HG02642 (cell line): ENCODE results near the gene ISLR2.

Source experiments
- ATAC-seq: cut with Tn5 transposase; IDR thresholded peaks from one replicate; pipeline ENCODE4 v1.9.1; 2021; ENCODE audit warnings: mild to moderate bottlenecking; ENCODE audit not compliant: unreplicated experiment, poor library complexity

Gene ISLR2

DNA sequence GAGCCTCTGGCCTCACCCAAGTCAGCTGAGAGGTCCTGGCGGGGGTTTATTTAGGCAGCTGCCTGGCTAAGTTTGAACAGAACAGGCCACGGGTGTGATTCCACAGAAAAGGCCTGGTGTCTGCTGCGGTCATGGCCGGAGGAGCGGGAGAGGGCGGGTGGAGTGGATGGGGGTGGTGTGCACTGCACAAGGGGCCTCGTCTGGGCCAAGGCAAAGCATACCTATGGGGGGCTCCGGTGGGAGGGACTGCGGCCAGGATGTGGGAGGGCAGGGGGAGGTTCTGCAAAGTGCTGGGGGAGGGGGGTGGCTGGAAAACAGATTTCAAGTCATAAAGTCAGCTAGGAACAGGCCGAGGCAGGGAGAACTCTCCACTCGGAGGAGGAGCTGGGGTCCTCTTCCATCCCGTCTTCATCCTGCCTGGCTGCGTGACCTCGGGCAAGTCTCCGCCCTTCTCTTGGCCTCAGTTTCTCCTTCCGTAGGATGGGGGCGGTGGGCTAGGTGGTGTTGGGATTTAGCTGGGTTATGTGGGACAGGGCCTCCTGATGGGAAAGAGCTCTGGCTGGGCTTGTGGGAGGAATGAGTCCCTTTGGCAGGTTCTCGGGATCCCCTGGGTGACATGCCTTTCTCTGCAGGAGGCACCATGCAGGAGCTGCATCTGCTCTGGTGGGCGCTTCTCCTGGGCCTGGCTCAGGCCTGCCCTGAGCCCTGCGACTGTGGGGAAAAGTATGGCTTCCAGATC lies 44.0 kb downstream of the ISLR2 start:
- ATAC-seq: no peak

DNA sequence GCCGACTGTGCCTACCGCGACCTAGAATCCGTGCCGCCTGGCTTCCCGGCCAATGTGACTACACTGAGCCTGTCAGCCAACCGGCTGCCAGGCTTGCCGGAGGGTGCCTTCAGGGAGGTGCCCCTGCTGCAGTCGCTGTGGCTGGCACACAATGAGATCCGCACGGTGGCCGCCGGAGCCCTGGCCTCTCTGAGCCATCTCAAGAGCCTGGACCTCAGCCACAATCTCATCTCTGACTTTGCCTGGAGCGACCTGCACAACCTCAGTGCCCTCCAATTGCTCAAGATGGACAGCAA lies 44.5 kb downstream of the ISLR2 start:
- no peak for ATAC-seq

DNA sequence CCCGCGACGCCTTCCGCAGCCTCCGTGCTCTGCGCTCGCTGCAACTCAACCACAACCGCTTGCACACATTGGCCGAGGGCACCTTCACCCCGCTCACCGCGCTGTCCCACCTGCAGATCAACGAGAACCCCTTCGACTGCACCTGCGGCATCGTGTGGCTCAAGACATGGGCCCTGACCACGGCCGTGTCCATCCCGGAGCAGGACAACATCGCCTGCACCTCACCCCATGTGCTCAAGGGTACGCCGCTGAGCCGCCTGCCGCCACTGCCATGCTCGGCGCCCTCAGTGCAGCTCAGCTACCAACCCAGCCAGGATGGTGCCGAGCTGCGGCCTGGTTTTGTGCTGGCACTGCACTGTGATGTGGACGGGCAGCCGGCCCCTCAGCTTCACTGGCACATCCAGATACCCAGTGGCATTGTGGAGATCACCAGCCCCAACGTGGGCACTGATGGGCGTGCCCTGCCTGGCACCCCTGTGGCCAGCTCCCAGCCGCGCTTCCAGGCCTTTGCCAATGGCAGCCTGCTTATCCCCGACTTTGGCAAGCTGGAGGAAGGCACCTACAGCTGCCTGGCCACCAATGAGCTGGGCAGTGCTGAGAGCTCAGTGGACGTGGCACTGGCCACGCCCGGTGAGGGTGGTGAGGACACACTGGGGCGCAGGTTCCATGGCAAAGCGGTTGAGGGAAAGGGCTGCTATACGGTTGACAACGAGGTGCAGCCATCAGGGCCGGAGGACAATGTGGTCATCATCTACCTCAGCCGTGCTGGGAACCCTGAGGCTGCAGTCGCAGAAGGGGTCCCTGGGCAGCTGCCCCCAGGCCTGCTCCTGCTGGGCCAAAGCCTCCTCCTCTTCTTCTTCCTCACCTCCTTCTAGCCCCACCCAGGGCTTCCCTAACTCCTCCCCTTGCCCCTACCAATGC lies 45.1 kb downstream of the ISLR2 start:
- ATAC-seq: no peak

DNA sequence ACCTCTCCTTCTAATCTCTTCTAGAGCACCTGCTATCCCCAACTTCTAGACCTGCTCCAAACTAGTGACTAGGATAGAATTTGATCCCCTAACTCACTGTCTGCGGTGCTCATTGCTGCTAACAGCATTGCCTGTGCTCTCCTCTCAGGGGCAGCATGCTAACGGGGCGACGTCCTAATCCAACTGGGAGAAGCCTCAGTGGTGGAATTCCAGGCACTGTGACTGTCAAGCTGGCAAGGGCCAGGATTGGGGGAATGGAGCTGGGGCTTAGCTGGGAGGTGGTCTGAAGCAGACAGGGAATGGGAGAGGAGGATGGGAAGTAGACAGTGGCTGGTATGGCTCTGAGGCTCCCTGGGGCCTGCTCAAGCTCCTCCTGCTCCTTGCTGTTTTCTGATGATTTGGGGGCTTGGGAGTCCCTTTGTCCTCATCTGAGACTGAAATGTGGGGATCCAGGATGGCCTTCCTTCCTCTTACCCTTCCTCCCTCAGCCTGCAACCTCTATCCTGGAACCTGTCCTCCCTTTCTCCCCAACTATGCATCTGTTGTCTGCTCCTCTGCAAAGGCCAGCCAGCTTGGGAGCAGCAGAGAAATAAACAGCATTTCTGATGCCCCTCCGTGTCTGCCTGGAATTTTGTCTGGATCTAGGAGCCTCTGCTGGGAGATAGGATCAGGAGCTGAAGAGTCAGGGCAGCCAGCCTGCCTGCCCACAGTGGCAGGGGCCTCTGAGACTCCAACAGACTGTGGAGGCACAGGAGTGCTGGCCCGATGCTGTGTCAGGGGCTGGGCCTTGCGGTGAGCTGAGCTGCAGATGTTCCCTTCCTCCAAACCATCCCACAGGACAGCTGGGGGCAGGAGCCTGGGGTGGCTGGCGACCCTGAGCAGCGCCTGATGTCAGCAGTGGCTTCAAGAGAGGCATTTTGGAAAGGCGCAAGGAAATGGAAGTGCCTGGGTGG lies 46.2 kb downstream of the ISLR2 start:
- ATAC-seq: no peak

DNA sequence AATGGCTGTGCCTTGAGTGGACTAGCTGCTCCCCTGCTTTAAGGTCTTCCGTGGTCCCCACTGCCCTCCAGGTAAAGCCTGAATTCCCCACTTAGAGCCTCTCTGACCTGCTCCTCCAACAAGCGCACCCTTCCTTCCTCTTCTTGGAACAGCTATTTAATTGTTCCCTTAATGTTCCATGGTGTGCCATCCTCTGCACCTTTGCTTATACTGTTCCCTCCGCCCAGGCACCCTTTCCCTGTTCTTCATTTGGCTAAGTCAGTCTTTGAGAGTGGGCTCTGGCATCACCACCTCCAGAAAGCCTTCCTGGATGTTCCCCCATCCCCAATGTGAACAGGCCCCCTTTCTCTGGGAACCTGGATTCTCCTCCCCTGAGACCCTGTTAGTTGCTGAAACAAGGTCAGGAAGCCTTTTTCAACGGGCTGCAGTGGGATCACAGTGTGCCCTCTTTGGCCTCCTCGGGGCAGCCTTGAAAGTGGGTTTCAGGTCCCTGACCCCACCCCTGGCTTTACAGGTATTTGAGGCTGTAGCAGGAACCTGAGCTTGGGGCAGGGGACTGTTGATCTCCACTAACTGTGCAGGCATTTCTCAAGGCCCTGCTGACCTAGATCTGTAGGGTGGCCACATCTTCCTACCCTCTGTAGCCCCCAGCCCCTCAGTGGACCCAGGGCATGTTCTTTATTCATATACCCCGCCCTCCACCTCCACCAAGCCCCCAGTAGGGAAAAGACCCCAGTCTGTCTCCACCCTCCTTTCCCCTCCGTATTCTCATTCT lies 48.1 kb downstream of the ISLR2 start:
- no peak for ATAC-seq

DNA sequence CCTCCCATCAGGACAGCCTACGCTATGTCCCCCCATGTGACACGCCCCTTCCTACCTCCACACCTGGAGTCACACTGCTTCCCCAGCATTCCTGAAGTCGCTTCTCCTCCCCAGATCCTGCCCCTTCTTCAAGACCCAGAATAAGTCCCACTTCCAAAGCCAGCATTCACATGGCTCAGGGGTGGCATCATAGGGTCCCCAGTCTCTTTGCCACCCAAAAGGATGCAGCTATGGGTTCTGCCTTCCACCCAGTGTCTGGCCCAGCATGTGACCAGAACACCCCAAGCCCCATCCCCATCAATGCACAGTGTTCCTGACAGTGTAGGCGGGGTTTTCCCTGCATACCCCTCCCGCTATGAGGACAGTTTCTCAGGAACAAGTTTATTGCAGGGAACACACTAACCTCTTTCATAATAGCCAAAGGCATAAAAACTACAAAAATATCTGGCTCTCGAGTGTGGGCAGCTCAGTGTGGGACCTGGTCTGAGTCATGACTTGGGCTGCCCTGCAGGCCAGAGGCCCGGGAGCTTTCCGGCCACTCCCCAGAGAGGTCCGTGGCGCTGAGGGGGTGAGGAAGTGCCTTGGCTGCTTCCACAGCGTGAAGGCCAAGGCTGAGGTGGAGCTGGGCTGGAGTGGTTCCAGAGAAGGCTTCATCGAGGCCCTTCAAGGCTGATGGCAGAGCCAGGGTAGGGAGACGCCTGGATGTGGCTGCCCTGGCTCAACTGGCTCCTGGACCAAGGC lies 48.9 kb downstream of the ISLR2 start:
- no peak for ATAC-seq

DNA sequence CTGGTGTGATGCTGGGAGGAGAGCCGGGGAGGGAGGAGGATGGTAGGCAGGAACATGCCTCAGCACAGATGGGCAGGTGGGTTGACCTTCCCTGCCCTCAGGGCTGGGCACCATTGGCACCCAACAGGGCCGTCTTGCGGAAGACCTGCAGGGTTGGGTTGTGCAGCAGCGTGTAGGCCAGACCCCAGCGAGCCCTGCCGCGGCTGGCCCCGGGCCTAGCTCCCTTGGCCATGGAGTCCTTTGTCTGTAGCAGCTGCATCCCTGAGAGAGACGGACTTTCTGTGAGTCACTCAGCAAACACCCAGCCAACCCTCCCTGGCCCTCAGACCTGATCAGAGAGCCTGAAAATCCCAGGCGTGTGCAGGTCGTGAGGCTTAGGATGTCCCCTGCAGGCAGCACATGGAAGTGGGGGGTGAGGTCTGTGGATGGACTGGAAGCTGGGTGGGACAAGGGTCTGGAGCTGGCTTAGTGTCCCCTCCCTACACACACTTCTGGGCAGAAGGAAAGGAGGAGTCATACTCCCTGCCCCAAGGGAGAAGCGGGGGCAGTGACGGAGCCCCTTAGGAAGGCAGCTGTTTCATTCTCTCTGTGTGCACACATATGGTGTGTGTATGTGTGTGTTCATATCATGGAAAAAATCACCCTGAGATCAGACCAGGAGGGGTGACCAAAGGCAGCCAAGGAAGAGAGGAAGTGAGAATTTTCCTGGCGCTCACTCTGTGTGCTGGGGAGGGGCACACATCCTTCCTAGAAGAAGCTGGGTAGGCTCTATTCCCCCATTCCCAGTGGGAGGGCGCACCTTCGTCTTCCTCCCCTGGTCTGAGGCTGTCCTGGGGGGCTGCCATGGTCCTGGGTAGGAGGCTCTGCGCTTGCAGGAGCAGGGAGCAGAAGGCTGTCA lies 49.8 kb downstream of the ISLR2 start:
- ATAC-seq: no peak

DNA sequence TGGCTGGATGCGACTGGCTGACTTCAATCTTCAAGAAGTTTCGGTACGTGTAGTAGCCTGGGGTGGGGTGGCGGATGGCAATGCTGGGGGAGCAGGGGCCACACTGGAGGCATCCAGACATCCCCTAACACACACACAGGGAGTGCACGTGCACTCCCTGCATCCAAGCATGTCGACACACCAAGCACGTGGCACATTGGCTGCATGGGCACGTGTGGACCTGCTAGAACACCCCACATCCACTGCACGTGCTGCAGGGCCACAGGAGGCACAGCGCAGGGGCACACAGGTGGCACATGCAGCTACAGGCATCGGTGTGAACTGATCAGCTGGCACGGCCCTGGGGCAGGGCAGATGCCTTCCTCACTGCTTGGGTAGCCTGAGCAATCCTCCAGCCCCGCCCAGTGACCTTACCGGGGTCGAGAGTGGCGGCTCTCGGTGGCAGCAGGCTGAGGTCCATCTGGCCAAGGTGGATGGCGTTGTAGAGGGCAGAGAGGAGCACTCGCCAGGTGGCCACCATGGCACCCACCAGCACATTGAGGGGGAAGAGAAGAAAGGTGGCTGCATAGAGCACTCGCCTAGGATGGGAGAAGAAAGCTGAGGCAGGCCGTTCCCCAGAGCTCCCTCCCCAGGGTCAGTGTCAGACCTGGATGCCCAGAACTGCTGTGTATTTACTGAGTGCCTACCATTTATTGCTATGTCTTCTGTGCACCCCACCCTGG lies 50.7 kb downstream of the ISLR2 start:
- ATAC-seq: no peak

DNA sequence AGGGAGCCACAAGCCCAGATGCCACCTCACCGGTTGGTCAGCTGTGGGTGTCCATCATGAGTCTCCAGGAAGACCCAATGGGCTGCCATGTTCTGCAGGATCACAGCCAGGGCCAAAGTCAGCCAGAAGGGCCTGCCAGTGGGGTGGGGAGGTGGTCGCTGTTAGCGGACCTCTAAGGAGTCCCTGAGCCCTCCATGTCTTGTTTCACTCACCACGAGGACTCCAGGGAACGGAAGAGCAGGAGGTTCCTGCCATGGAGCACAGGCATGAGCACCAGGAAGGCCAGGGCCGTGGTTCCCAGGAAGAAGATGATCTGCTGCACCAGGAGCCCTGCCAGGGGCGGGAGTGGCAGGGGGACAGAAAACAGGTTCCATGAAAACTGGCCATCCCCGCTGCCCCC lies 51.7 kb downstream of the ISLR2 start:
- no peak for ATAC-seq

DNA sequence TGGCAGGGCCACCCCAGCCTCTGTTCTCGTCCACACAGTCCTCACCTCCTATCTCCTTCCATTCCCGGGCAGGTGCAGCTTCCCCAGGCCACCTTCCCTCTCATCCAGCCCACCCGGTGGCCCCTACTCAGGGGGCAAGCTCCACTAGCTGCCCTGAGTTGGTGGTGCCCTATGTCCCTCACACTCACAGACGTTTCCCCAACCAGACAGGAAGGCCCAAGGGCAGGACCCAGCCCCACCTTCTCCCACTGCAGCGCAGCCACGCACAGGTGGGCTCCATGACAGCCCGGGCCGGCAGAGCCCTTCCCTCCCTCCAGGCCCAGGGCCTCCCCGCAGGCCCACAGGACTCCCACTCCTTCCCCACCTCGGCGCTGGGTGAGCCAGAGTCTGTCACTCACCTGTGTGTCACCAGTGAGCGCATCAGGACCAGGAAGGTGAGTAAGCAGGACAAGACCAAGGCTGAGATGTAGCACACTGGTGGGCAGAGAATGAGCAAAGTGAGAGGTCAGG lies 54.3 kb downstream of the ISLR2 start:
- no peak for ATAC-seq

DNA sequence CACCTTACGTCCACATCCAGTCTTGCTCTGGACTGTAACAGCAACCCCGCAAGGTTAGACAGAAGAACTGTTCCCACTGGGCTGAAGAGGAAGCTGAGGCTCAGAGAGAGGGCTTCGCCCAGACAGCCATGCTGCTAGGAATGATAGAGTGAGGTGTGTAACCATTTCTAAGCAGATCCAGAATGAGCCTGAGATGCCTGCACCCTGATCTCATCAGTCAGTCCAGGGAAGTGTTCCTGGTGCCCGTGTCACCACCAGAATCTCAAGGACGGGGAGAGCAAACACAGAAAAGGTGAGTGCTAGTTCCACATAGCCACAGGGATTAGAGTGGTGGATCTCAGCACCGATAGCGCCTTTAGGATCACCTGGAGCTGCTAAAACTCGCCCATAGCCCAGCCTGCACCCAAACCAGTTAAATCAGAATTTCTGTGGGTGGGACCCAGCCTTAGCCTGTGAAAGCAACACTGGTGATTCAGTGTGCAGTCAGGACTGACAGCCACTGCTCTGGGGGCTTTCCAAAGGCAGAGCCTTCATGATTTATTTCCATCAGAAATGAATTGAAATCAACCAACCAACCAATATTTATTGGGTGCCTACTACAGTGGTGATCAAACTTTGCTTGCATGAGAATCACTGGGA lies 55.4 kb downstream of the ISLR2 start:
- ATAC-seq: no peak
